K562 treated with DMSO at 1 percent for 4 hours (cell line): ENCODE data around the gene ARHGEF10L. TPM values are rescaled to one million over a fixed set of nuclear protein-coding genes. Genes with fewer than 3 reads are reported as not detected.

Experiments
- total RNA-seq: library from RNA; unstranded; fragments of 300-600 nt; gene quantifications from 2 replicates; pipeline ENCODE4 v1.2.3, GENCODE V29; 2022; ENCODE audit not compliant: insufficient read depth

The ARHGEF10L gene
- total RNA-seq: not detected in 2 replicates

DNA sequence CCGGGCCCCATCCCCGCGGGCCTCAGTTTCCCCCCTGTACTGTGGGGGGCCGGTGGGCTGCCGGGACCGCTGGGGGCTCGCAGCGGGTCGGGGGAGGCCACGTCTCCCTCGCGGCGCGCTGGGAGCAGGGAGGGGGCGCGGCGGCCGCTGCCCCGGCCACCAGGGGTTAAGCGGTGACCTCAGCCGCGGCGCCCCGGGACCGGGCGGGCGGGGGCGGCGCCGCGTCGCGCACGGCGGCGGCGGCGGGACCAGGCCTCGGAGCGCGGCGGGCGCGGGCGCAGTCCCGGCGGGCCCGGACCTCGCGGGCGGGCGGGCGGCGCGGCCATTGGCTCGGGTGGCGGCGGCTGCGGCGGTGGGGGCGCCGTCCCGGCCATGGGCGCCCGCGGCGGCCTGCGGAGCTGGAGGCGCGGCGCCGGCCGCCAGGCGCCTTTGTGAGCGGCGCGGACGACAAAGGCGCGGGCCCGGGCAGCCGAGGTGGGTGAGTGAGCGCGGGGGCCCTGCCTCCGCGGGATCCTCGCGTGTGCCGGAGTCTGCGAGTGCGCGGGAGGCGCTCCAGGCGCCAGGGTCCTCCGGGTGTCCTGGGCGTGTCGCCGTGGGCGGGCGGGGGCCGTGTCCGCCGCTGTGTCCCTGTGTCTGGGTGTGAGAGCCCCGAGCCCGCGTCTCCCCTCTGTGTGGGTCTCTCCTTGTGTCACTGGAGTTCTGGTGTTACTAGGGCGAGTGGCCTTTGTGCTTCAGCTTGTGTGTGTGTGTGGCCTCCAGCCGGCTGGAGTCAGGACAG is at the start of gene ARHGEF10L:
TSS of gene ARHGEF10L (plus strand) at position 222 of the 778 bp plus-strand sequence. CDS start 40,898 bp downstream, outside the sequence.

Other genes starting within 250 kb of the ARHGEF10L start
- gene PADI4, start 231.5 kb upstream of the ARHGEF10L start, total RNA-seq: 0.45 TPM in 1 of 2 replicates, not detected in the other
- not detected in 2 replicates for gene PADI6, start 167.5 kb upstream of the ARHGEF10L start, total RNA-seq
- 96.6 and 105 TPM in 2 replicates for gene RCC2, start 100.0 kb upstream of the ARHGEF10L start, total RNA-seq
- gene ACTL8, start 215.6 kb downstream of the ARHGEF10L start, total RNA-seq: not detected in 2 replicates